Nephron (organoid): ENCODE results near the gene TAPBP.
"Not testable (repeated sequence)": the region's sequence is repeated elsewhere in the genome, so short reads cannot be mapped to it uniquely, and the experiment has no call there.

Experiments used
- H3K27ac Mint-ChIP-seq, 3 experiments: 2 replicates each; pipeline ENCODE4 v1.8.0; 2020; ENCODE audit warnings: mixed read lengths in 3 of 3, mild to moderate bottlenecking in 2 of 3, moderate library complexity in 1 of 3
- H3K27me3 Mint-ChIP-seq: 2 replicates; pipeline ENCODE4 v1.8.0; 2021; ENCODE audit warnings: low read depth, mild to moderate bottlenecking, moderate library complexity, mixed read lengths
- H3K36me3 Mint-ChIP-seq: 2 replicates; pipeline ENCODE4 v1.8.0; 2020; ENCODE audit warnings: low read depth, mixed read lengths
- H3K4me1 Mint-ChIP-seq: 2 replicates; pipeline ENCODE4 v1.8.0; 2020; ENCODE audit warnings: mixed read lengths
- H3K4me3 Mint-ChIP-seq, 3 experiments: 2 replicates each; pipeline ENCODE4 v1.8.0; 2020; ENCODE audit warnings: mild to moderate bottlenecking in 3 of 3, mixed read lengths in 3 of 3, moderate library complexity in 2 of 3
- H3K9me3 Mint-ChIP-seq: 2 replicates; pipeline ENCODE4 v1.8.0; 2020; ENCODE audit warnings: mixed read lengths
- TF ChIP-seq, protein P1 (sequence below), 3 experiments: fragments of 200-600 bp; sonication (generic); IDR thresholded peaks; one replicate each; pipeline ENCODE4 v1.5.0; 2021; ENCODE audit warnings: antibody characterized with exemption in 3 of 3; ENCODE audit not compliant: unreplicated experiment in 3 of 3

The TAPBP gene

DNA sequence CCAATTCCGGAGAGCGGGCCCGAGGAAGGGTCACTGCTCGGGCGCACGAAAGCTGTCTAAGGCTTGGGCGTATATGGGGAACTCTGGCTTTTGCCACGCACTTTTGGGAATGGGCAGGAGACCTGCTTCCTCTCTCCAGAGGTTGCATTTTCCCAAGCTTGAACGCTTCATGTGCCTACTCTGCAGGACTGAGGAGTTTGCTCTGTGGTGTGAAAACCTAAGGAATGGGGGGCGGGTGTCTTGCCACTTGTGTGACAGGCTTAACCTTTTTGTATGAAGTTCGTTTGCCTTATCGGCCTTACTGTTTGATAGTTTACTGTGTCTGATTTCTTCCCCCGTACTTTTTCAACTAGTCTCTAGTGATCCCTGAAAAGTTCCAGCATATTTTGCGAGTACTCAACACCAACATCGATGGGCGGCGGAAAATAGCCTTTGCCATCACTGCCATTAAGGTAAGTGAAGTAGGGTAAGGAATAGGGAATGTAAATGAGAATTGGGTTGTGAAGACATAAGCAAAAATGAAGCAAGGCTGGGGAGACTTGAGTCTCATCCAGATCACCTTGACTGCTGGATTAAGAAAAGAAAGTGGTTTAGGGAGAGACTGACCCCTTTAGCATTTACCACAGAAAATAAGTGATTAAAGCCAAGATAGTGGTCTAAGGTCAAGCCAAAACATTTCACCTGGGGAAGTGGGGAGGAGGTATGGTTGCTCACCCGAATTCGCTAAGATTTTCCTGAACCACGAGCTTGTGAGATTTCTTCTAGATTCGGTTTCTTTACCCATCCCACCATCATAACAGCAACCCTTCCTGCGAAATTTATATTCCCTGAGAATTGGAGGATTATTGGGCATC is 41.4 kb downstream of the TAPBP start:
- Mint-ChIP-seq H3K9me3 (no peaks in the 10 kb centered on the region), H3K27me3 (no peaks in the 10 kb centered on the region), H3K27ac (peak overlapping the region; percentile 100), H3K4me1 (peaks cover 59% of the 10 kb centered on the region), H3K36me3 (peaks cover 46% of the 10 kb centered on the region), H3K4me3 (peak overlapping the region; percentile 96 to 97 (median 97))
- TF ChIP-seq, protein P1, sequence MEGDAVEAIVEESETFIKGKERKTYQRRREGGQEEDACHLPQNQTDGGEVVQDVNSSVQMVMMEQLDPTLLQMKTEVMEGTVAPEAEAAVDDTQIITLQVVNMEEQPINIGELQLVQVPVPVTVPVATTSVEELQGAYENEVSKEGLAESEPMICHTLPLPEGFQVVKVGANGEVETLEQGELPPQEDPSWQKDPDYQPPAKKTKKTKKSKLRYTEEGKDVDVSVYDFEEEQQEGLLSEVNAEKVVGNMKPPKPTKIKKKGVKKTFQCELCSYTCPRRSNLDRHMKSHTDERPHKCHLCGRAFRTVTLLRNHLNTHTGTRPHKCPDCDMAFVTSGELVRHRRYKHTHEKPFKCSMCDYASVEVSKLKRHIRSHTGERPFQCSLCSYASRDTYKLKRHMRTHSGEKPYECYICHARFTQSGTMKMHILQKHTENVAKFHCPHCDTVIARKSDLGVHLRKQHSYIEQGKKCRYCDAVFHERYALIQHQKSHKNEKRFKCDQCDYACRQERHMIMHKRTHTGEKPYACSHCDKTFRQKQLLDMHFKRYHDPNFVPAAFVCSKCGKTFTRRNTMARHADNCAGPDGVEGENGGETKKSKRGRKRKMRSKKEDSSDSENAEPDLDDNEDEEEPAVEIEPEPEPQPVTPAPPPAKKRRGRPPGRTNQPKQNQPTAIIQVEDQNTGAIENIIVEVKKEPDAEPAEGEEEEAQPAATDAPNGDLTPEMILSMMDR (IDR thresholded peaks at IDR 0.05; ENCODE audit: unreplicated experiment in 3 of 3): no peak

DNA sequence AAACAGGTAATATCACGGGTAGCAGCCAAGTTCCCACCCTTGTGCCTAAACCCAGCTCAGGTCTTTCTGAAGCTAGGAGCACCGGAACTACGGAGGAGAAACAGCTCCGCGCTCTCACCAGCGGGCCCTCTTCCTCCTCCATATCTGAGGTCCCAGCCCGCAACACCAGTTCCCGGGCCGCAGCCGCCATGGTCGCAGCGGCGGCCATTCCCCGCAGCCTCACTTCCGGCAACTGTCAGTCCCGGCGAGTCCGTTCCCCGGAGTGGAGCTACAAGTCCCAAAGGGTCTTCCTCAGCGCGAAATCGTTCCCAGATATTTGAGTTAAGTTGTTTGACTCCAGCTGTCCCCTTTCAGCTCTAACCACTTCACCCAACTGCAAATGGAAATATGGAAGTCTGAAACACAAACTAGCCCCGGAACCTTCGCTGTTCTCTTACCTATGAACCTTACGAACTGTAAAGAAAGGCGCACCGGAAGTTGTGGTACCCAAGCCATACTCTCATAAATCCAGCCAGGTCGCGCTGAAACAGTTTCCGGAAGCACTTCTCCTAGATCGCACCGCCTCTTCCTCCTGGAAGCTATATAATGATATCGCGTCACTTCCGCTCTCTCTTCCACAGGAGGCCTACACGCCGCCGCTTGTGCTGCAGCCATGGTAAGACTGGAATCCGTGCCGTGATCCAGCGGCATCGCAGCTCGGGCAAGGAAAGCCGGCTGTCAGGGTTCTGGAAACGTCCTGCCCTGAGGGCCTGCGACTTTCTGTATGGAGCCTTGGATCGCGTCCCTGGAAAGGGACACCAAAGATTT is 42.2 kb downstream of the TAPBP start, which contains the start of the genes RPS18 and VPS52:
Gene RPS18, plus strand, starts transcription at position 608 of the 807 bp plus-strand sequence. Its CDS starts 45 bp downstream, at position 653.
Gene VPS52, minus strand, starts transcription at position 409 of the 807 bp plus-strand sequence. Its CDS starts 201 bp downstream, at position 208.
- peak within 1 kb of the TSS; percentile 100 for H3K27ac Mint-ChIP-seq
- no peaks in the 10 kb centered on the region for H3K9me3 Mint-ChIP-seq
- no peaks in the 10 kb centered on the region for H3K27me3 Mint-ChIP-seq
- H3K4me3 Mint-ChIP-seq: peak within 1 kb of the TSS; percentile 96 to 97 (median 97)
- peaks cover 58% of the 10 kb centered on the region for H3K4me1 Mint-ChIP-seq
- H3K36me3 Mint-ChIP-seq: peaks cover 54% of the 10 kb centered on the region
- TF ChIP-seq, protein P1 (IDR thresholded peaks at IDR 0.05; ENCODE audit: unreplicated experiment in 3 of 3): no peak

DNA sequence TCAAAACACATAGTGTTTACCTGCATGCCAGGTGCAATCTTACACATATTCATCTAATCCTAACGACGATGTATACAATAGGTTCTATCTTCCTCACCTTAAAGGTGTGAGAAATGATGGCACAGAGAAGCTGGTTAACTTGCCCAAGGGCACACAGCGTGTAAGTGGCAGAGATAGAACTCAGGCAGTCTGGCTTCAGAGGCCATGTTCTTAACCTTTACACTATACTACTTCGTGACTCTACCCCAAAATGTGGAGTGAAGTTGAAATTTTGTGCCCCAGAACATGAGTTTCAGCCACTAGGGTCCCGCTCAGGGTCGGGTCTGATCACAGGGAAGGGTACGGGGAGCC is 42.8 kb downstream of the TAPBP start:
- Mint-ChIP-seq H3K9me3 (no peaks in the 10 kb centered on the region), H3K27me3 (no peaks in the 10 kb centered on the region), H3K4me1 (peaks cover 52% of the 10 kb centered on the region), H3K27ac (peak overlapping the region; percentile 100), H3K36me3 (peaks cover 54% of the 10 kb centered on the region), H3K4me3 (peak overlapping the region; percentile 96 to 97 (median 97))
- TF ChIP-seq, protein P1 (IDR thresholded peaks at IDR 0.05; ENCODE audit: unreplicated experiment in 3 of 3): no peak

DNA sequence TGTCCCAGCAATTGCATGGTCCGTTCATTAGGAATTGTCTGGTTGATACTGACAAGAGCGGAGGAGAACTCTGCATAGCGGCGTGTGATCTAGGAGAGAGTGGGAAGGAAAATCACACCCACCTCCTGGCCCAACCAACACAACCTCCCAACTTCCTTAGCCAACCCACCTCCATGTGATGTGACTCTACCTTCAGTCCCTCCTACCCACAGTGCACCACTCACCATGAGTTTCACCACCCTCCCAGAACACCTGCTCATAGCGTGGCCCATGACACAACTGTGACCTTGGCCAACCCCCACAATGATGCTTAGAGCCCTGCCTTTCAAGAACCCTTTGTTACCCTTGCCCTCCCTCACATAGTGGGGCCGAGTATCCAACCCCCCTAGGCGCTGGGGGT is 49.9 kb downstream of the TAPBP start:
- H3K4me1 Mint-ChIP-seq: no peaks in the 10 kb centered on the region
- TF ChIP-seq, protein P1 (IDR thresholded peaks at IDR 0.05; ENCODE audit: unreplicated experiment in 3 of 3): no peak
- no peak overlapping the region for H3K27ac Mint-ChIP-seq
- no peaks in the 10 kb centered on the region for H3K9me3 Mint-ChIP-seq
- H3K4me3 Mint-ChIP-seq: no peak overlapping the region
- peaks cover 68% of the 10 kb centered on the region for H3K36me3 Mint-ChIP-seq
- no peaks in the 10 kb centered on the region for H3K27me3 Mint-ChIP-seq

DNA sequence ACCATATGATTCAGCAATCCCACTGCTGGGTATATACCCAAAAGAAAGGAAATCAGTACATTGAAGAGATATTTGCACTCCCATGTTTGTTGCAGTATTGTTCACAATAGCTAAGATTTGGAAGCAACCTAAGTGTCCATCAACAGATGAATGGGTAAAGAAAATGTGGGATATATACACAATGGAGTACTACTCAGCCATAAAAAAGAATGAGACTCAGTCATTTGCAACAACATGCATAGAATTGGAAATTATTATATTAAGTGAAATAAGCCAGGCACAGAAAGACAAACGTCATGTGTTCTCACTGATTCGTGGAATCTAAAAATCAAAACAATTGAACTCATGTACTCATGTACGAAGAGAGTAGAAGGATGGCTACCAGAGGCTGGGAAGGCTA is 51.4 kb downstream of the TAPBP start:
- H3K4me3 Mint-ChIP-seq, H3K9me3 Mint-ChIP-seq, H3K27ac Mint-ChIP-seq, H3K4me1 Mint-ChIP-seq, H3K27me3 Mint-ChIP-seq: not testable (repeated sequence)
- H3K36me3 Mint-ChIP-seq: peaks cover 69% of the 10 kb centered on the region

DNA sequence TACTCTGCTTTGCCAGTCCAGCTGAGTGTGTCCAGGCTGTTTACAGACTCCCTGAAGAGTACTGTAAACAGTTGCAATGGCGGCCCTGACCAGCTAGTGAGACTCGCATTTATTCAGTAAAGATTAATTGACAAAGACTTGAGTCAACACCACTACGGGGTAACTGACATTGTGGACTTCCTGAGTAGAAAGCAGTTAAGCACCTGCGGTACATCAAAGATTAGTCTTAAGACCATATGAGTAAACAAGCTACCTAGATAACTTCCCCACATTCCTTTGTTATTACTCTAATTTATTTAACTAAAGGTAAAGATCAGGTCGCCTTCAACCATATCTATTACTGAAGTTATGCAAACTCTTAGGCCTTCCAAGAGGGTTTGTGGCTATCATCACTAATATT is 54.8 kb downstream of the TAPBP start:
- Mint-ChIP-seq H3K27me3 (no peaks in the 10 kb centered on the region), H3K4me1 (no peaks in the 10 kb centered on the region), H3K36me3 (peaks cover 58% of the 10 kb centered on the region), H3K27ac (no peak overlapping the region), H3K4me3 (no peak overlapping the region), H3K9me3 (no peaks in the 10 kb centered on the region)
- TF ChIP-seq, protein P1 (IDR thresholded peaks at IDR 0.05; ENCODE audit: unreplicated experiment in 3 of 3): no peak
